A549 (cell line): ENCODE data around the gene CAV1. TPM values are rescaled to one million over a fixed set of nuclear protein-coding genes. Genes with fewer than 3 reads are reported as not detected.

ENCODE experiments used
- ATAC-seq, 2 experiments: fragments of 200-7000 bp in 1 of 2; fragments of >200 bp in 1 of 2; cut with Nextera tagmentation in 1 of 2; cut with Tn5 transposase in 1 of 2; 3 replicates each; pipeline versions ENCODE4 v1.8.0 to v1.9.1; 2018 to 2020; ENCODE audit warnings: mild to moderate bottlenecking in 1 of 2, moderate library complexity in 1 of 2
- CTCF ChIA-PET: fragments of 300-600 bp; sonication (Branson Sonifier 250); formaldehyde crosslinking; extraction: SDS; loops from one replicate; lab custom pipeline; 2021; ENCODE audit warnings: antibody characterized with exemption, inconsistent platforms; lab: Yijun Ruan, JAX
- POLR2A ChIA-PET: fragments of 350-600 bp; formaldehyde crosslinking; extraction: SDS; loops from one replicate; lab custom pipeline; 2021; ENCODE audit warnings: antibody characterized with exemption, inconsistent platforms; lab: Yijun Ruan, JAX
- DNase-seq, 2 experiments: peaks; one replicate each; pipeline versions ENCODE4 v3.0.0 to v3.0.0-alpha.2; 2011 to 2016; ENCODE audit warnings: low read depth in 1 of 2, low spot score in 1 of 2
- FAIRE-seq: peaks from 2 replicates; lab custom pipeline; 2011; peaks lifted over from hg19 to GRCh38; lab: Jason Lieb, UNC
- H3K27ac ChIP-seq, 2 experiments: fragments of >200 bp; sonication (Bioruptor Twin); formaldehyde crosslinking; 3 replicates each; pipeline ENCODE4 v1.5.1; 2016 to 2017
- H3K4me1 ChIP-seq: fragments of >200 bp; sonication (Bioruptor Twin); formaldehyde crosslinking; 3 replicates; pipeline ENCODE4 v1.6.1; 2016
- H3K4me2 ChIP-seq: fragments of >200 bp; sonication (Bioruptor Twin); formaldehyde crosslinking; 3 replicates; pipeline ENCODE4 v1.6.1; 2016
- H3K4me3 ChIP-seq: fragments of >200 bp; sonication (Bioruptor Twin); formaldehyde crosslinking; 3 replicates; pipeline ENCODE4 v1.5.1; 2016
- H3K9me3 ChIP-seq: fragments of >200 bp; sonication (Bioruptor Twin); formaldehyde crosslinking; 3 replicates; pipeline ENCODE4 v1.6.1; 2016
- ATOH8 ChIP-seq: fragments of 250-450 bp; sonication (Bioruptor Pico); IDR thresholded peaks from 2 replicates; pipeline ENCODE4 v1.5.0; 2020; ENCODE audit warnings: low read depth, mild to moderate bottlenecking, moderate library complexity
- CHD2 ChIP-seq: fragments of 150-350 bp; IDR thresholded peaks from 2 replicates; pipeline ENCODE4 v1.6.1; 2014; ENCODE audit warnings: low read length; ENCODE audit not compliant: partially characterized antibody
- CHD4 ChIP-seq: fragments of 200-600 bp; sonication (generic); IDR thresholded peaks from 2 replicates; pipeline ENCODE4 v1.6.1; 2016; ENCODE audit warnings: antibody characterized with exemption, mild to moderate bottlenecking, borderline replicate concordance
- E2F6 ChIP-seq: IDR thresholded peaks from 2 replicates; pipeline ENCODE4 v1.6.1; 2012; ENCODE audit warnings: low read depth, borderline replicate concordance
- EHMT2 ChIP-seq: fragments of 200-600 bp; sonication (generic); IDR thresholded peaks from 2 replicates; pipeline ENCODE4 v1.6.1; 2016; ENCODE audit warnings: antibody characterized with exemption, low read depth, mild to moderate bottlenecking, moderate library complexity
- EP300 ChIP-seq, 2 experiments: fragments of >200 bp; sonication (Bioruptor Twin); formaldehyde crosslinking; IDR thresholded peaks; 2 replicates in 1 of 2; 3 replicates in 1 of 2; pipeline ENCODE4 v1.6.1; 2016 to 2017
- FOSL2 ChIP-seq, 2 experiments: fragments of 450-650 bp in 1 of 2; fragments of >200 bp in 1 of 2; sonication (Bioruptor Twin) in 1 of 2; formaldehyde crosslinking; IDR thresholded peaks; 2 replicates each; pipeline versions ENCODE4 v1.5.0 to v1.6.1; 2016 to 2020; ENCODE audit warnings: mild to moderate bottlenecking in 1 of 2, moderate library complexity in 1 of 2
- GATA3 ChIP-seq: IDR thresholded peaks from 2 replicates; pipeline ENCODE4 v1.6.1; 2012; ENCODE audit warnings: borderline replicate concordance
- HOXA7 ChIP-seq: fragments of 250-450 bp; sonication (Bioruptor Pico); IDR thresholded peaks from 2 replicates; pipeline ENCODE4 v1.5.0; 2020; ENCODE audit warnings: mild to moderate bottlenecking, moderate library complexity
- HOXB13 ChIP-seq: fragments of 250-450 bp; sonication (Bioruptor Pico); IDR thresholded peaks from 2 replicates; pipeline ENCODE4 v1.5.0; 2020; ENCODE audit warnings: low read depth, mild to moderate bottlenecking, moderate library complexity
- HOXB5 ChIP-seq: fragments of 250-450 bp; sonication (Bioruptor Pico); IDR thresholded peaks from 2 replicates; pipeline ENCODE4 v1.5.0; 2020; ENCODE audit warnings: mild to moderate bottlenecking, moderate library complexity
- JUN ChIP-seq, 2 experiments: fragments of >200 bp; sonication (Bioruptor Twin); formaldehyde crosslinking; IDR thresholded peaks; 2 replicates in 1 of 2; 3 replicates in 1 of 2; pipeline ENCODE4 v1.6.1; 2016 to 2017
- KDM1A ChIP-seq: fragments of 200-600 bp; sonication (generic); IDR thresholded peaks from 2 replicates; pipeline ENCODE4 v1.6.1; 2016; ENCODE audit warnings: low read depth, mild to moderate bottlenecking
- MAFK ChIP-seq: fragments of 450-650 bp; IDR thresholded peaks from 2 replicates; pipeline ENCODE4 v1.6.1; 2014; ENCODE audit not compliant: partially characterized antibody
- MYC ChIP-seq: IDR thresholded peaks from 2 replicates; pipeline ENCODE4 v1.6.1; 2012; ENCODE audit warnings: mild to moderate bottlenecking, inconsistent platforms, low read length, improper control_type of control experiment, borderline replicate concordance
- PHF8 ChIP-seq: fragments of 200-600 bp; sonication (generic); IDR thresholded peaks from 2 replicates; pipeline ENCODE4 v1.6.1; 2016; ENCODE audit warnings: low read depth, mild to moderate bottlenecking, antibody characterized with exemption, moderate library complexity, borderline replicate concordance
- POLR2A ChIP-seq: IDR thresholded peaks from 2 replicates; pipeline ENCODE4 v1.6.1; 2012; ENCODE audit warnings: mild to moderate bottlenecking, low read length
- RAD21 ChIP-seq, 2 experiments: fragments of >200 bp in 1 of 2; sonication (Bioruptor Twin) in 1 of 2; formaldehyde crosslinking in 1 of 2; IDR thresholded peaks in 1 of 2; conservative IDR thresholded peaks in 1 of 2; 2 replicates in 1 of 2; 3 replicates in 1 of 2; pipeline ENCODE4 v1.6.1; 2012 to 2018; ENCODE audit warnings: inconsistent platforms in 1 of 2
- RCOR1 ChIP-seq: fragments of 150-350 bp; IDR thresholded peaks from 2 replicates; pipeline ENCODE4 v1.6.1; 2014; ENCODE audit warnings: antibody characterized with exemption, low read length, low read depth
- RFX5 ChIP-seq: fragments of 450-650 bp; IDR thresholded peaks from 2 replicates; pipeline ENCODE4 v1.7.1; 2014; ENCODE audit warnings: antibody characterized with exemption, mild to moderate bottlenecking, moderate library complexity
- SMC3 ChIP-seq: fragments of >200 bp; sonication (Bioruptor Twin); formaldehyde crosslinking; IDR thresholded peaks from 3 replicates; pipeline ENCODE4 v1.6.1; 2018; ENCODE audit warnings: inconsistent platforms
- SREBF2 ChIP-seq: fragments of 450-650 bp; IDR thresholded peaks from 2 replicates; pipeline ENCODE4 v1.6.1; 2014; ENCODE audit warnings: mild to moderate bottlenecking, moderate library complexity
- ZFP36 ChIP-seq: fragments of 450-650 bp; IDR thresholded peaks from 2 replicates; pipeline ENCODE4 v1.6.1; 2014; ENCODE audit warnings: borderline replicate concordance; ENCODE audit not compliant: partially characterized antibody
- WGBS: methylation state at CpG from one replicate; pipeline ENCODE4 v1.1.6; 2017; ENCODE audit errors: missing lambda C conversion rate; 5-methylcytosine and 5-hydroxymethylcytosine counted together
- polyA plus RNA-seq, 4 experiments: library from polyadenylated mRNA; depleted of rRNA in 3 of 4; stranded (reverse); fragments of >200 nt; fragmentation: RNase III in 1 of 4; extraction: RNeasy Plus Mini Kit Qiagen cat#74134 plus additional on column Dnase treatment in 1 of 4; gene quantifications; 2 replicates in 3 of 4; 3 replicates in 1 of 4; pipeline ENCODE4 v1.2.3, GENCODE V29; 2011 to 2017
- TF ChIP-seq, protein P1 (sequence below): IDR thresholded peaks from 2 replicates; pipeline ENCODE4 v1.6.1; 2012
- TF ChIP-seq, protein P2 (sequence below): IDR thresholded peaks from 2 replicates; pipeline ENCODE4 v1.6.1; 2012
- TF ChIP-seq, protein P3 (sequence below): fragments of >200 bp; sonication (Bioruptor Twin); formaldehyde crosslinking; IDR thresholded peaks from 3 replicates; pipeline ENCODE4 v1.6.1; 2016

Gene CAV1
- polyA plus RNA-seq, 2 of the 4 experiments (the other 2 are of a cell fraction), result 365 to 493 TPM

- no peak for FAIRE-seq
- peaks cover 6% of the 10 kb centered on the region; the same call in 1 of the 3 replicates for H3K9me3 ChIP-seq
- H3K4me1 ChIP-seq, result peaks cover 57% of the 10 kb centered on the region
- DNase-seq, result no peak
- WGBS, result 87% methylated on average over 6 of the region's 6 CpGs
- ChIA-PET POLR2A (no interaction called here), CTCF (interaction anchor here (0.8 to 9.8 kb wide), 5 partner anchors 10 to 238 kb away, joined by 3 to 54 read pairs (median 3); partner anchors contain the start of gene CAV1)
- H3K4me3 ChIP-seq, result no peak overlapping the region
- no peak for ATAC-seq
- TF ChIP-seq CHD2 (no peak), GATA3 (no peak), MYC (no peak), ZFP36 (no peak), KDM1A (no peak), CHD4 (no peak), HOXA7 (CRISPR knock-in tag) (no peak), RFX5 (no peak), SMC3 (no peak), SREBF2 (no peak), EP300 (IDR thresholded peaks at IDR 0.05) (no peak), EHMT2 (no peak)
- TF ChIP-seq, protein P1, sequence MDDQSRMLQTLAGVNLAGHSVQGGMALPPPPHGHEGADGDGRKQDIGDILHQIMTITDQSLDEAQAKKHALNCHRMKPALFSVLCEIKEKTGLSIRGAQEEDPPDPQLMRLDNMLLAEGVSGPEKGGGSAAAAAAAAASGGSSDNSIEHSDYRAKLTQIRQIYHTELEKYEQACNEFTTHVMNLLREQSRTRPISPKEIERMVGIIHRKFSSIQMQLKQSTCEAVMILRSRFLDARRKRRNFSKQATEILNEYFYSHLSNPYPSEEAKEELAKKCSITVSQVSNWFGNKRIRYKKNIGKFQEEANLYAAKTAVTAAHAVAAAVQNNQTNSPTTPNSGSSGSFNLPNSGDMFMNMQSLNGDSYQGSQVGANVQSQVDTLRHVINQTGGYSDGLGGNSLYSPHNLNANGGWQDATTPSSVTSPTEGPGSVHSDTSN, result no peak
- TF ChIP-seq, protein P2, sequence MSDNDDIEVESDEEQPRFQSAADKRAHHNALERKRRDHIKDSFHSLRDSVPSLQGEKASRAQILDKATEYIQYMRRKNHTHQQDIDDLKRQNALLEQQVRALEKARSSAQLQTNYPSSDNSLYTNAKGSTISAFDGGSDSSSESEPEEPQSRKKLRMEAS, result no peak
- TF ChIP-seq, protein P3, sequence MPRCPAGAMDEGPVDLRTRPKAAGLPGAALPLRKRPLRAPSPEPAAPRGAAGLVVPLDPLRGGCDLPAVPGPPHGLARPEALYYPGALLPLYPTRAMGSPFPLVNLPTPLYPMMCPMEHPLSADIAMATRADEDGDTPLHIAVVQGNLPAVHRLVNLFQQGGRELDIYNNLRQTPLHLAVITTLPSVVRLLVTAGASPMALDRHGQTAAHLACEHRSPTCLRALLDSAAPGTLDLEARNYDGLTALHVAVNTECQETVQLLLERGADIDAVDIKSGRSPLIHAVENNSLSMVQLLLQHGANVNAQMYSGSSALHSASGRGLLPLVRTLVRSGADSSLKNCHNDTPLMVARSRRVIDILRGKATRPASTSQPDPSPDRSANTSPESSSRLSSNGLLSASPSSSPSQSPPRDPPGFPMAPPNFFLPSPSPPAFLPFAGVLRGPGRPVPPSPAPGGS, result no peak
- peak overlapping the region; percentile 75 to 78 for H3K27ac ChIP-seq
- H3K4me2 ChIP-seq, result no peak overlapping the region
These were observed 28.2 kb upstream of the CAV1 start for GRCh38 chr7:116496653-116497052.

DNA sequence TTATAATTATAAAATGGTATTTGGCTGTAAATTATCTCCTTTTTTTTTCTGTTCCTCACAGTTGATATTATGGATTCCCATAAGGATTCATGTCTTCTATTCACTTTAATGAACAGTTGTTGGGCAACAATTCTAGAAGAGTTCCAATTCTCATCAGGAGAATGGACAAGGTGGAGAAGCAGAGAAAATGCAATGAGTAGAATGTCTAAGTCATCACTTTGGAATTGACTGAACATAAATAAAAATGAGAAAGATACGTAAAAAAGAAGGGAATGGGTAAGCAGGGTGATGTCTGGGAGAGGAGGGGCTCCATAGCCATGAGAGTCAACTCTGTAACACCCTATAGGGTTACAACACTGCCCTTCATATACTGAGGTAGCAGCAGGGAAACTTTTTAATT, 27.1 kb upstream of the CAV1 start:
- no peak for TF ChIP-seq SMC3
- peak; percentile 27 for TF ChIP-seq MAFK
- Histone ChIP-seq H3K4me1 (peaks cover 57% of the 10 kb centered on the region), H3K9me3 (peaks cover 6% of the 10 kb centered on the region; the same call in 1 of the 3 replicates), H3K4me2 (peak overlapping the region; percentile 74), H3K4me3 (no peak overlapping the region), H3K27ac (peak overlapping the region; percentile 41 to 94; a peak in 5 of 6 replicates)
- CTCF ChIA-PET, result interaction anchor here (2.7 to 9.8 kb wide), 3 partner anchors 26 to 239 kb away, joined by 7 to 54 read pairs (median 12); partner anchors contain the start of gene CAV1
- POLR2A ChIA-PET, result no interaction called here
- DNase-seq (no peak), FAIRE-seq (no peak), ATAC-seq (no peak)
- WGBS, result 54% methylated on average over 1 of the region's 1 CpG

DNA sequence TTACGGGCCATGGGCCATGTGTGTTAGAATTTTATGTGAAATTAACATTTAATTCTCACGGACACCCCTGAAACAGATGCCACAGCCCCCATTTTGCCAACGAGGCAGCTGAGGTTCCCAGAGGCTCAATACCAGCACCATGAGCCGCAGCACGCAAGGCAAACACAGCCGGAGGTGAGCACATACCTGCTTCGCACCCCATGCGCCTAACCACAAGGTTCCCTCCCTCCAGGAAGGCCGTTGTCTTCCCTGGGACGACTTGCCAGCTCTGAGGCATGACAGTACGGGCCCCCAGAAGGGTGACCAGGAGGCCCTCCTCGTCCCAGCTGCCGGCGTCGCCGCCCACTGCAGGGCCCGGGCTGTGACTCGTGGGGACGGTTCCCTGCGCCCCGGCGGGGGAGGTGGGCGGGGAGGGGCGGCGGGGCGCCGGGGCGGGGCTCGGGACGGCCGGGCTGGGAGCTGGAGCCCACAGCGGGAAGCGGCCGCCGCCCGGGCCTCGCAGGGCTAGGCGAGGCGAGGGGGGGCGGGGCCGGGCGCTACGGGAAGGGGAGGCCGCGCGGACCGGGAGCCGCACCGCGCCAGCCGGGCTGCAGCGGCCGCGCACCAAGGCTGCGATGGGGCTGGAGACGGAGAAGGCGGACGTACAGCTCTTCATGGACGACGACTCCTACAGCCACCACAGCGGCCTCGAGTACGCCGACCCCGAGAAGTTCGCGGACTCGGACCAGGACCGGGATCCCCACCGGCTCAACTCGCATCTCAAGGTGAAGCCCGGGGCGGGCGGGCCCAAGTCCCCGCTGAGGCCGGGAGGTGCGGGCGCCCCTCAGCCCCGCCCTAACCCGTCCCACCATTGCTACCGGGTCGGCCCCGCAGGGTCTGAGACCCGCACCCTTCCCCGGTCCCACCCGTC, 25.4 kb upstream of the CAV1 start, which contains the start of gene CAV2:
Gene CAV2 (plus strand): TSS at position 571 of the 910 bp plus-strand sequence. CDS start 44 bp downstream, at position 615.
- Histone ChIP-seq H3K4me1 (peaks cover 55% of the 10 kb centered on the region), H3K4me2 (peak within 1 kb of the TSS; percentile 74), H3K27ac (peak within 1 kb of the TSS; percentile 88 to 94), H3K9me3 (peaks cover 6% of the 10 kb centered on the region; the same call in 2 of the 3 replicates), H3K4me3 (peak within 1 kb of the TSS; percentile 71)
- ChIA-PET POLR2A (interaction anchor here (0.6 to 4.2 kb wide), 13 partner anchors 10 to 240 kb away, joined by 3 to 50 read pairs (median 4); partner anchors contain the start of gene CAV1), CTCF (interaction anchor here (0.6 to 9.8 kb wide), 8 partner anchors 24 to 242 kb away, joined by 3 to 54 read pairs (median 6); partner anchors contain the start of gene CAV1)
- no peak for FAIRE-seq
- peak; percentile 82 to 84 for ATAC-seq
- WGBS, result 5% methylated on average over 12 of the region's 86 CpGs
- peak; percentile 61 to 82 for DNase-seq
- TF ChIP-seq RCOR1 (no peak), RAD21 (conservative IDR thresholded peaks at IDR 0.05 in 1 of 2, IDR thresholded peaks at IDR 0.05 in 1 of 2) (peak in 1 of 2 experiments; percentile 20; a peak in 4 of 5 replicates), POLR2A (peak; percentile 57), JUN (IDR thresholded peaks at IDR 0.05) (peak; percentile 38 to 88; a peak in 3 of 5 replicates), RFX5 (no peak), HOXB5 (0 out of 2 replicates have a peak, but pooled peaks have one; percentile 65), FOSL2 (IDR thresholded peaks at IDR 0.05) (no peak), FOSL2 (CRISPR knock-in tag; IDR thresholded peaks at IDR 0.05) (no peak), ATOH8 (CRISPR knock-in tag) (0 out of 2 replicates have a peak, but pooled peaks have one; percentile 63), E2F6 (peak; percentile 95), SMC3 (peak; percentile 36), PHF8 (peak; percentile 52; the same call in 1 of the 2 replicates), MYC (0 out of 2 replicates have a peak, but pooled peaks have one; percentile 16), GATA3 (peak; percentile 15; the same call in 1 of the 2 replicates), HOXB13 (CRISPR knock-in tag) (peak; percentile 81; the same call in 1 of the 2 replicates)
- TF ChIP-seq, protein P2, result peak; percentile 95
